Measurements from ENCODE around the gene PDLIM1.

The PDLIM1 gene

DNA sequence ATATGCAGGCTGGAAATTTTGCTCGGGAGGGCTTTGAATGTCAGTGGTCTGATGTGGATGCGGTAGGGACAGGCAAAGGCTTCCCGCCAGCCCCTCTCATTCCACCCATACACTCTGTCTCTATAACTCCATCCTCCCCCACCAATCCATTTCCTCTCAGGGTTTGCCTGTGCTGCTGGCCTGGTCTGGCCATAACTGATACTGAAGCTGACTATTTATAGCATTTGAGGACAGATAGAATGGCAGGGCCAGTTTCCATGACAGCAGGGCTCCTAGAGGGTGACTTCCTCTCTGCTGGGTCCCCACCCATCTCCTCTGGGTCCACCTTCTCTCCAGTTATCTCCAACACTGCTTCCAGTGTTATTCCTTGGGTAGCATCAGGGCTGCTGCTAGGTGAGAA is 6.6 kb upstream of the PDLIM1 start:
- H3K79me1 ChIP-seq (ENCODE audit: low read depth, low read length) = no peaks in the 10 kb centered on the region
- no peak overlapping the region for H3K9ac ChIP-seq (ENCODE audit: low read depth, low read length, poor library complexity)
- H2BK15ac ChIP-seq (ENCODE audit: low read length) = no peak overlapping the region
- H4K8ac ChIP-seq (ENCODE audit: low read depth, low read length) = no peak overlapping the region
- no peak for DNase-seq (ENCODE audit: low spot score)
- peak overlapping the region; percentile 50 for H2AK5ac ChIP-seq (ENCODE audit: low read depth, low read length)
- H3K4ac ChIP-seq (ENCODE audit: low read length) = no peak overlapping the region
- WGBS, 2 donors (ENCODE audit: extremely low coverage in 2 of 2, insufficient read length in 2 of 2, insufficient replicate concordance in 1 of 2) = no CpG with 5 or more reads among the region's 3 CpGs
- H3K9me3 ChIP-seq (replicated peaks in 1 of 2; ENCODE audit: control insufficient read depth in 2 of 2, insufficient read depth in 1 of 2, low read depth in 1 of 2, low read length in 2 of 2) = no peaks in the 10 kb centered on the region
- peaks cover 0 to 35% (median 9%) of the 10 kb centered on the region in 3 experiments for H3K27me3 ChIP-seq (ENCODE audit: control insufficient read depth in 3 of 3, insufficient read depth in 3 of 3, low read depth in 1 of 3, low read length in 3 of 3)
- peak overlapping the region; percentile 9 for H3K23ac ChIP-seq (ENCODE audit: low read depth, low read length, poor library complexity)
- no peak overlapping the region for H3K4me2 ChIP-seq (ENCODE audit: insufficient read depth, low read length, poor library complexity, severe bottlenecking)
- H3K18ac ChIP-seq (ENCODE audit: low read length) = no peak overlapping the region
- no peak overlapping the region for H4K91ac ChIP-seq (ENCODE audit: low read depth, low read length, poor library complexity)
- no peaks in the 10 kb centered on the region for H3K36me3 ChIP-seq (replicated peaks in 1 of 2; ENCODE audit: control insufficient read depth in 2 of 2, insufficient read depth in 2 of 2, low read length in 2 of 2)
- H3K4me3 ChIP-seq (ENCODE audit: low read length in 2 of 2) = peak overlapping the region in 1 of 2 donors; percentile 16
- H2BK12ac ChIP-seq (ENCODE audit: low read length) = peak overlapping the region; percentile 68
- H2BK5ac ChIP-seq (ENCODE audit: low read length) = no peak overlapping the region
- peak overlapping the region; percentile 2 for H3K14ac ChIP-seq (ENCODE audit: low read length)
- no peak overlapping the region for H2BK120ac ChIP-seq (ENCODE audit: low read depth, low read length)
- H3K4me1 ChIP-seq (ENCODE audit: control insufficient read depth in 2 of 2, insufficient read depth in 1 of 2, low read depth in 1 of 2, low read length in 2 of 2) = peaks cover 0 to 5% of the 10 kb centered on the region in 2 donors
- no peak overlapping the region for H2AFZ ChIP-seq (ENCODE audit: low read length)
- no peak overlapping the region for H3K27ac ChIP-seq (replicated peaks; ENCODE audit: low read length)

DNA sequence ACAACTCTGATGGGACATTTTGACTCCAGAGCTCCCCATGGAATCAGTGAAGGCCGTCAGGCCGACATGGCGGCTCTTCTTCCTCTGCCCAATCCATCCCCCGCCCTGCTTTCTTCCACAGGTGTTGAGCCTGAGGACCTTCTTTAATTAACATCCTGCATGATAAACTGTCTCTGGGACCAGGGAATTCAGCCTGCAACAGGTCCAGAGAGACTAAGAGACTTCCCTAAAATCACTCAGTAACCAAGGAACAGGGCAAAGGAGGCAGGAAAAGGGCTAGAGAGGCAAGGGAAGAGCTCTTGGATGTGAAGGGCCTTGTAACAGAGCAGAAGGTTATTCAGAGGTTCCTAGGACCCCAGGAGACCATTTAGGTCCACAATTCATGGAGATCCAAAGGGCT is 6.0 kb upstream of the PDLIM1 start:
- Histone ChIP-seq H3K4me3 (ENCODE audit: low read length in 2 of 2) (no peak overlapping the region), H2BK5ac (ENCODE audit: low read length) (no peak overlapping the region), H3K18ac (ENCODE audit: low read length) (no peak overlapping the region), H3K14ac (ENCODE audit: low read length) (no peak overlapping the region), H3K9me3 (replicated peaks in 1 of 2; ENCODE audit: control insufficient read depth in 2 of 2, insufficient read depth in 1 of 2, low read depth in 1 of 2, low read length in 2 of 2) (no peaks in the 10 kb centered on the region), H3K9ac (ENCODE audit: low read depth, low read length, poor library complexity) (no peak overlapping the region), H2AFZ (ENCODE audit: low read length) (no peak overlapping the region), H3K79me1 (ENCODE audit: low read depth, low read length) (no peaks in the 10 kb centered on the region), H2BK12ac (ENCODE audit: low read length) (no peak overlapping the region), H3K23ac (ENCODE audit: low read depth, low read length, poor library complexity) (no peak overlapping the region), H3K4me1 (ENCODE audit: control insufficient read depth in 2 of 2, insufficient read depth in 1 of 2, low read depth in 1 of 2, low read length in 2 of 2) (peaks cover 0 to 5% of the 10 kb centered on the region in 2 donors), H2BK15ac (ENCODE audit: low read length) (no peak overlapping the region), H3K27me3 (ENCODE audit: control insufficient read depth in 3 of 3, insufficient read depth in 3 of 3, low read depth in 1 of 3, low read length in 3 of 3) (peaks cover 0 to 41% (median 11%) of the 10 kb centered on the region in 3 experiments), H3K4ac (ENCODE audit: low read length) (no peak overlapping the region), H4K91ac (ENCODE audit: low read depth, low read length, poor library complexity) (no peak overlapping the region), H2AK5ac (ENCODE audit: low read depth, low read length) (no peak overlapping the region), H3K4me2 (ENCODE audit: insufficient read depth, low read length, poor library complexity, severe bottlenecking) (no peak overlapping the region), H4K8ac (ENCODE audit: low read depth, low read length) (no peak overlapping the region), H3K36me3 (replicated peaks in 1 of 2; ENCODE audit: control insufficient read depth in 2 of 2, insufficient read depth in 2 of 2, low read length in 2 of 2) (no peaks in the 10 kb centered on the region), H2BK120ac (ENCODE audit: low read depth, low read length) (no peak overlapping the region), H3K27ac (replicated peaks; ENCODE audit: low read length) (no peak overlapping the region)
- no peak for DNase-seq (ENCODE audit: low spot score)
- WGBS, 2 donors (ENCODE audit: extremely low coverage in 2 of 2, insufficient read length in 2 of 2, insufficient replicate concordance in 1 of 2) = no CpG with 5 or more reads among the region's 4 CpGs

DNA sequence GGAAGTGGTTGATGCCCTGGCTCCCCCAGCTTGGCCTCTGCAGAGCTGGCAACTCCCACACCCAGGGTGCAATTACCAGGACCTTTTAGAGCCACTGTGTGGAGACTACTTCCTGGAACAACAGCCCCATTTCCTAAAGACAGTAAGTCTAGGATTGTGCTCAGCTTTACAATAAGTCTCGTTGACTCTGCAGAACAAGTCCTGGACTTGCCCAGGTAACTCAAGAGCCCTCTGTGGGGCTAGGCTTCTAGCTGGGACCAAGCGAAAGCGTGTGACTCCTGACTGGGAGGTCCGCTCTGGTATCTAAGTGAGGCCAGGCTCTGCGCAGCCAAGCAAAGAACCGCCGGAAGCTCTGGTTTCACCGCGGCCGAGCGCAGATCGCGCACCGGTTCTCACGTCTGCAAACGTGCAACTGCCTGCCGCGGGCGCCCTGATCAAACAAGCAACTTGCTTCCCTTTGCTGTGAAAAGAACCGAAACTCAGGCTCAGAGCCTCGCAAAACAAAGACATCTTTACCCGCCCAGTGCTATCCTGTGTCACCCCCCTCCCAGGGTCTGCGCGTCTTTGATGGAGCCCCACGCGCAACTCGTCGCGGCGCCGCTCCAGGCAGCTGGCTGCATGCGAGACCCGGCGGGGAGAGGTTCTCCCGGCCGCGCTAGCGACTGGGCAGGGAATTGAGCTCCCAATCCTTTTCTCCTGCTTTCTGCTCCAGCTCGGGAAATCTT is 4.4 kb upstream of the PDLIM1 start:
- Histone ChIP-seq H3K18ac (ENCODE audit: low read length) (peak overlapping the region; percentile 90), H4K91ac (ENCODE audit: low read depth, low read length, poor library complexity) (no peak overlapping the region), H2BK120ac (ENCODE audit: low read depth, low read length) (no peak overlapping the region), H3K4ac (ENCODE audit: low read length) (no peak overlapping the region), H3K9ac (ENCODE audit: low read depth, low read length, poor library complexity) (no peak overlapping the region), H3K4me3 (ENCODE audit: low read length in 2 of 2) (no peak overlapping the region), H2BK15ac (ENCODE audit: low read length) (no peak overlapping the region), H3K79me1 (ENCODE audit: low read depth, low read length) (no peaks in the 10 kb centered on the region), H2BK5ac (ENCODE audit: low read length) (peak overlapping the region; percentile 45), H3K14ac (ENCODE audit: low read length) (no peak overlapping the region), H3K23ac (ENCODE audit: low read depth, low read length, poor library complexity) (no peak overlapping the region), H4K8ac (ENCODE audit: low read depth, low read length) (no peak overlapping the region), H2BK12ac (ENCODE audit: low read length) (peak overlapping the region; percentile 26), H3K4me2 (ENCODE audit: insufficient read depth, low read length, poor library complexity, severe bottlenecking) (peak overlapping the region; percentile 43), H3K9me3 (replicated peaks in 1 of 2; ENCODE audit: control insufficient read depth in 2 of 2, insufficient read depth in 1 of 2, low read depth in 1 of 2, low read length in 2 of 2) (no peaks in the 10 kb centered on the region), H3K4me1 (ENCODE audit: control insufficient read depth in 2 of 2, insufficient read depth in 1 of 2, low read depth in 1 of 2, low read length in 2 of 2) (peaks cover 0 to 5% of the 10 kb centered on the region in 2 donors), H2AK5ac (ENCODE audit: low read depth, low read length) (peak overlapping the region; percentile 44), H2AFZ (ENCODE audit: low read length) (peak overlapping the region; percentile 78), H3K27ac (replicated peaks; ENCODE audit: low read length) (peak overlapping the region; percentile 6), H3K27me3 (ENCODE audit: control insufficient read depth in 3 of 3, insufficient read depth in 3 of 3, low read depth in 1 of 3, low read length in 3 of 3) (peaks cover 0 to 55% (median 24%) of the 10 kb centered on the region in 3 experiments), H3K36me3 (replicated peaks in 1 of 2; ENCODE audit: control insufficient read depth in 2 of 2, insufficient read depth in 2 of 2, low read length in 2 of 2) (no peaks in the 10 kb centered on the region)
- WGBS, 2 donors (ENCODE audit: extremely low coverage in 2 of 2, insufficient read length in 2 of 2, insufficient replicate concordance in 1 of 2) = no CpG with 5 or more reads among the region's 39 CpGs
- DNase-seq (ENCODE audit: low spot score) = no peak

DNA sequence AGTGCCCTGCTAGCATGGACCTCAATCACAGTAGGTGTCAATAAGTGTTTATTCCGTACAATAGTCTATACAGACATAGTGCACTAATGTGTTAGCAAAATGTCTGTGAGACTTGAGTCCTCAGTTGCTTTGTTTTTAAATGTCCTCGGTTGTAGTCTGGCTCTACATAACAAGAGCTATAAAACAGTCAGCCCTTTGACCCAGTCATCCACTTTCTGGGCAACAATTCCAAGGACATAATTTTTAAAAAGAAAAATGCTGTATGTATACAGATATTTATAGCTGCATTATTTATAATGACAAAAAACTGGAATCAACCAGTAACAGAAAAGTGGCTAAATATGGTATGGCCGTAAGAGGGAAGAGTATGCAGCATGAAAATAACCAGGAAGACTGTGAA is 2.8 kb upstream of the PDLIM1 start:
- H3K36me3 ChIP-seq (replicated peaks in 1 of 2; ENCODE audit: control insufficient read depth in 2 of 2, insufficient read depth in 2 of 2, low read length in 2 of 2) = no peaks in the 10 kb centered on the region
- no peak overlapping the region for H3K18ac ChIP-seq (ENCODE audit: low read length)
- no peak overlapping the region for H4K8ac ChIP-seq (ENCODE audit: low read depth, low read length)
- no peak for DNase-seq (ENCODE audit: low spot score)
- no peak overlapping the region for H2BK120ac ChIP-seq (ENCODE audit: low read depth, low read length)
- H2AFZ ChIP-seq (ENCODE audit: low read length) = no peak overlapping the region
- no peak overlapping the region for H3K9ac ChIP-seq (ENCODE audit: low read depth, low read length, poor library complexity)
- no peak overlapping the region for H2AK5ac ChIP-seq (ENCODE audit: low read depth, low read length)
- no peak overlapping the region for H2BK5ac ChIP-seq (ENCODE audit: low read length)
- no peak overlapping the region for H3K27ac ChIP-seq (replicated peaks; ENCODE audit: low read length)
- H3K4me2 ChIP-seq (ENCODE audit: insufficient read depth, low read length, poor library complexity, severe bottlenecking) = no peak overlapping the region
- H2BK15ac ChIP-seq (ENCODE audit: low read length) = no peak overlapping the region
- H3K9me3 ChIP-seq (replicated peaks in 1 of 2; ENCODE audit: control insufficient read depth in 2 of 2, insufficient read depth in 1 of 2, low read depth in 1 of 2, low read length in 2 of 2) = no peaks in the 10 kb centered on the region
- H3K23ac ChIP-seq (ENCODE audit: low read depth, low read length, poor library complexity) = no peak overlapping the region
- H4K91ac ChIP-seq (ENCODE audit: low read depth, low read length, poor library complexity) = no peak overlapping the region
- H3K4me3 ChIP-seq (ENCODE audit: low read length in 2 of 2) = no peak overlapping the region
- peaks cover 0 to 10% of the 10 kb centered on the region in 2 donors for H3K4me1 ChIP-seq (ENCODE audit: control insufficient read depth in 2 of 2, insufficient read depth in 1 of 2, low read depth in 1 of 2, low read length in 2 of 2)
- peaks cover 2 to 71% (median 30%) of the 10 kb centered on the region in 3 experiments for H3K27me3 ChIP-seq (ENCODE audit: control insufficient read depth in 3 of 3, insufficient read depth in 3 of 3, low read depth in 1 of 3, low read length in 3 of 3)
- no peak overlapping the region for H2BK12ac ChIP-seq (ENCODE audit: low read length)
- H3K4ac ChIP-seq (ENCODE audit: low read length) = no peak overlapping the region
- no peaks in the 10 kb centered on the region for H3K79me1 ChIP-seq (ENCODE audit: low read depth, low read length)
- no peak overlapping the region for H3K14ac ChIP-seq (ENCODE audit: low read length)
- no CpG with 5 or more reads among the region's 3 CpGs for WGBS, 2 donors (ENCODE audit: extremely low coverage in 2 of 2, insufficient read length in 2 of 2, insufficient replicate concordance in 1 of 2)
